GM12891 (cell line): ENCODE results near the gene AHNAK2.
"Not testable (repeated sequence)": the region's sequence is repeated elsewhere in the genome, so short reads cannot be mapped to it uniquely, and the experiment has no call there.

Experiments
- DNase-seq: peaks from one replicate; pipeline ENCODE4 v3.0.0; 2011; ENCODE audit warnings: low spot score; ENCODE audit not compliant: insufficient read length
- FAIRE-seq: peaks from 2 replicates; lab custom pipeline; 2011; peaks lifted over from hg19 to GRCh38; lab: Jason Lieb, UNC
- PAX5 ChIP-seq: IDR thresholded peaks from 2 replicates; pipeline ENCODE4 v1.6.1; 2011; ENCODE audit warnings: low read length, moderate library complexity, mild to moderate bottlenecking; ENCODE audit not compliant: insufficient read depth, severe bottlenecking
- POLR2A ChIP-seq: IDR thresholded peaks from 2 replicates; pipeline ENCODE4 v1.6.1; 2011; ENCODE audit warnings: low read depth, low read length, control low read depth
- POLR2AphosphoS5 ChIP-seq: IDR thresholded peaks from 2 replicates; pipeline ENCODE4 v1.6.1; 2011; ENCODE audit warnings: low read depth, low read length, control low read depth
- POU2F2 ChIP-seq: IDR thresholded peaks from 2 replicates; pipeline ENCODE4 v1.6.1; 2011; ENCODE audit warnings: low read depth, mild to moderate bottlenecking, control low read depth, low read length, moderate library complexity
- SPI1 ChIP-seq: IDR thresholded peaks from 2 replicates; pipeline ENCODE4 v1.6.1; 2011; ENCODE audit warnings: low read depth, low read length, control low read depth
- TAF1 ChIP-seq: IDR thresholded peaks from 2 replicates; pipeline ENCODE4 v1.6.1; 2011; ENCODE audit warnings: low read depth, low read length, control low read depth

Gene AHNAK2

GRCh38 chr14:104956290-104956890, 21.8 kb downstream of the AHNAK2 start:
- TF ChIP-seq POLR2AphosphoS5, result no peak
- TF ChIP-seq POU2F2, result no peak
- no peak for TF ChIP-seq POLR2A
- no peak for TF ChIP-seq PAX5
- TF ChIP-seq TAF1, result no peak
- TF ChIP-seq SPI1, result no peak
- FAIRE-seq (no peak), DNase-seq (no peak)

GRCh38 chr14:104955396-104955770, 22.8 kb downstream of the AHNAK2 start:
- no peak for TF ChIP-seq POLR2AphosphoS5
- TF ChIP-seq TAF1, result no peak
- TF ChIP-seq PAX5, result no peak
- TF ChIP-seq SPI1, result no peak
- TF ChIP-seq POLR2A, result no peak
- no peak for TF ChIP-seq POU2F2
- FAIRE-seq, result no peak
- no peak for DNase-seq

- FAIRE-seq (no peak), DNase-seq (no peak)
- TF ChIP-seq SPI1 (no peak), TAF1 (no peak), POLR2AphosphoS5 (no peak), POU2F2 (no peak), POLR2A (no peak), PAX5 (no peak)
These were observed 23.3 kb downstream of the AHNAK2 start for GRCh38 chr14:104954746-104955395.

- FAIRE-seq (no peak), DNase-seq (no peak)
- TF ChIP-seq POU2F2, result no peak
- TF ChIP-seq TAF1, result no peak
- no peak for TF ChIP-seq SPI1
- no peak for TF ChIP-seq POLR2AphosphoS5
- TF ChIP-seq POLR2A, result no peak
- TF ChIP-seq PAX5, result no peak
These were observed 24.1 kb downstream of the AHNAK2 start for GRCh38 chr14:104953896-104954656.

- FAIRE-seq, result no peak
- DNase-seq, result no peak
- TF ChIP-seq PAX5, result no peak
- no peak for TF ChIP-seq POU2F2
- no peak for TF ChIP-seq SPI1
- TF ChIP-seq TAF1, result no peak
- TF ChIP-seq POLR2A, result no peak
- TF ChIP-seq POLR2AphosphoS5, result no peak
These were observed 25.1 kb downstream of the AHNAK2 start for GRCh38 chr14:104953097-104953496.

- not testable (repeated sequence) for DNase-seq, FAIRE-seq
These were observed 26.1 kb downstream of the AHNAK2 start for GRCh38 chr14:104951863-104952657.

- not testable (repeated sequence) for DNase-seq, FAIRE-seq
These were observed 27.5 kb downstream of the AHNAK2 start for GRCh38 chr14:104950701-104951100.

GRCh38 chr14:104950021-104950420, 28.2 kb downstream of the AHNAK2 start:
- no peak for DNase-seq
- FAIRE-seq, result no peak
- TF ChIP-seq PAX5 (no peak), POLR2A (no peak), POU2F2 (no peak), TAF1 (no peak), POLR2AphosphoS5 (no peak), SPI1 (no peak)

- not testable (repeated sequence) for DNase-seq, FAIRE-seq
These were observed 28.7 kb downstream of the AHNAK2 start for GRCh38 chr14:104949406-104949955.

GRCh38 chr14:104948736-104949031, 29.5 kb downstream of the AHNAK2 start:
- DNase-seq (no peak), FAIRE-seq (no peak)
- TF ChIP-seq SPI1 (no peak), POLR2A (no peak), TAF1 (no peak), POU2F2 (no peak), POLR2AphosphoS5 (no peak), PAX5 (no peak)

- not testable (repeated sequence) for DNase-seq, FAIRE-seq
These were observed 30.1 kb downstream of the AHNAK2 start for GRCh38 chr14:104947881-104948735.

- not testable (repeated sequence) for FAIRE-seq, DNase-seq
These were observed 31.0 kb downstream of the AHNAK2 start for GRCh38 chr14:104947201-104947600.
